Measurements from ENCODE around the gene ST3GAL3. TPM values are rescaled to one million over a fixed set of nuclear protein-coding genes. Genes with fewer than 3 reads are reported as not detected.

ST3GAL3 gene
- total and polyA plus RNA-seq, 3 donors from 2014 or later = 42.9 to 62.0 (median 50.7) TPM

- no peak overlapping the region for H3K27ac ChIP-seq
- no peak for TF ChIP-seq CTCF (IDR thresholded peaks at IDR 0.05)
- no peaks in the 10 kb centered on the region for H3K9me3 ChIP-seq
- H3K27me3 ChIP-seq = no peaks in the 10 kb centered on the region
- H3K4me1 ChIP-seq = no peaks in the 10 kb centered on the region
- H3K4me3 ChIP-seq = no peak overlapping the region
- no peak for DNase-seq
- intact Hi-C loops (cut with DNase I; ENCODE audit: low total_unique reads) = no loop called here
- no peaks in the 10 kb centered on the region for H3K36me3 ChIP-seq (ENCODE audit: low read depth, missing control alignments)
Observed at GRCh38 chr1:43768168-43768567, 60.8 kb downstream of the ST3GAL3 start.

- intact Hi-C loops (cut with DNase I; ENCODE audit: low total_unique reads) = no loop called here
- no peak overlapping the region for H3K4me3 ChIP-seq
- DNase-seq = no peak
- WGBS, 2 donors = 83 to 89% methylated on average over 4 of the region's 4 CpGs
- no peak overlapping the region for H3K27ac ChIP-seq
- TF ChIP-seq CTCF (IDR thresholded peaks at IDR 0.05) (no peak), POLR2A (IDR thresholded peaks at IDR 0.05) (no peak)
- no peaks in the 10 kb centered on the region for H3K4me1 ChIP-seq
- no peaks in the 10 kb centered on the region for H3K27me3 ChIP-seq
- no peaks in the 10 kb centered on the region for H3K36me3 ChIP-seq (ENCODE audit: low read depth, missing control alignments)
- H3K9me3 ChIP-seq = no peaks in the 10 kb centered on the region
Observed at GRCh38 chr1:43769350-43769908, 62.1 kb downstream of the ST3GAL3 start.

GRCh38 chr1:43770111-43770510 lies 62.8 kb downstream of the ST3GAL3 start:
- no peak for TF ChIP-seq CTCF (IDR thresholded peaks at IDR 0.05)
- no peak for TF ChIP-seq POLR2A (IDR thresholded peaks at IDR 0.05)

GRCh38 chr1:43772978-43773377 lies 65.6 kb downstream of the ST3GAL3 start:
- no peaks in the 10 kb centered on the region for H3K36me3 ChIP-seq (ENCODE audit: low read depth, missing control alignments)
- TF ChIP-seq POLR2A (IDR thresholded peaks at IDR 0.05) (no peak), CTCF (IDR thresholded peaks at IDR 0.05) (no peak)

More at GRCh38 chr1:43770111-43770510, 62.8 kb downstream of the ST3GAL3 start:
- H3K4me3 ChIP-seq = no peak overlapping the region
- H3K27ac ChIP-seq = no peak overlapping the region
- DNase-seq = no peak
- no peaks in the 10 kb centered on the region for H3K9me3 ChIP-seq
- no peaks in the 10 kb centered on the region for H3K27me3 ChIP-seq
- intact Hi-C loops (cut with DNase I; ENCODE audit: low total_unique reads) = no loop called here
- WGBS, 2 donors = 87 to 92% methylated on average over 2 of the region's 2 CpGs
- H3K36me3 ChIP-seq (ENCODE audit: low read depth, missing control alignments) = no peaks in the 10 kb centered on the region
- no peaks in the 10 kb centered on the region for H3K4me1 ChIP-seq

GRCh38 chr1:43773821-43774220 lies 66.5 kb downstream of the ST3GAL3 start:
- no peak for TF ChIP-seq CTCF (IDR thresholded peaks at IDR 0.05)
- no peak for TF ChIP-seq POLR2A (IDR thresholded peaks at IDR 0.05)

More at GRCh38 chr1:43772978-43773377, 65.6 kb downstream of the ST3GAL3 start:
- Histone ChIP-seq H3K4me1 (no peaks in the 10 kb centered on the region), H3K4me3 (no peak overlapping the region), H3K27ac (no peak overlapping the region), H3K27me3 (no peaks in the 10 kb centered on the region), H3K9me3 (no peaks in the 10 kb centered on the region)
- DNase-seq = no peak
- WGBS, 2 donors = 91 to 97% methylated on average over 5 of the region's 5 CpGs
- intact Hi-C loops (cut with DNase I; ENCODE audit: low total_unique reads) = no loop called here

More at GRCh38 chr1:43773821-43774220, 66.5 kb downstream of the ST3GAL3 start:
- H3K9me3 ChIP-seq = no peaks in the 10 kb centered on the region
- DNase-seq = no peak
- H3K4me3 ChIP-seq = no peak overlapping the region
- H3K4me1 ChIP-seq = no peaks in the 10 kb centered on the region
- no peaks in the 10 kb centered on the region for H3K36me3 ChIP-seq (ENCODE audit: low read depth, missing control alignments)
- no peaks in the 10 kb centered on the region for H3K27me3 ChIP-seq
- H3K27ac ChIP-seq = no peak overlapping the region
- intact Hi-C loops (cut with DNase I; ENCODE audit: low total_unique reads) = no loop called here

Data from testis (tissue), 3 donors.